GM19351 (cell line): Measurements from ENCODE around the gene TMEM175.
A peak's percentile ranks its signal among the peaks of the same experiment; 100 is the strongest.
"Not testable (repeated sequence)": the region's sequence is repeated elsewhere in the genome, so short reads cannot be mapped to it uniquely, and the experiment has no call there.

Experiments used
- ATAC-seq: cut with Tn5 transposase; IDR thresholded peaks from one replicate; pipeline ENCODE4 v1.9.1; 2021; ENCODE audit warnings: mild to moderate bottlenecking, moderate library complexity; ENCODE audit not compliant: unreplicated experiment

The TMEM175 gene

GRCh38 chr4:914531-914930 is 17.7 kb upstream of the TMEM175 start:
- ATAC-seq = no peak

GRCh38 chr4:915041-915474 is 17.2 kb upstream of the TMEM175 start:
- ATAC-seq = no peak

- no peak for ATAC-seq
Observed at GRCh38 chr4:915595-915994, 16.7 kb upstream of the TMEM175 start.

GRCh38 chr4:917466-917865 is 14.8 kb upstream of the TMEM175 start:
- ATAC-seq = no peak

GRCh38 chr4:917992-918391 is 14.3 kb upstream of the TMEM175 start:
- ATAC-seq = no peak

GRCh38 chr4:918591-918990 is 13.7 kb upstream of the TMEM175 start:
- not testable (repeated sequence) for ATAC-seq

- ATAC-seq = not testable (repeated sequence)
Observed at GRCh38 chr4:919004-919680, 13.1 kb upstream of the TMEM175 start.

GRCh38 chr4:921830-922331 is 10.4 kb upstream of the TMEM175 start:
- ATAC-seq = peak; percentile 65

GRCh38 chr4:924107-925096 is 7.9 kb upstream of the TMEM175 start:
- ATAC-seq = peak; percentile 36

- no peak for ATAC-seq
Observed at GRCh38 chr4:925171-925570, 7.1 kb upstream of the TMEM175 start.

- no peak for ATAC-seq
Observed at GRCh38 chr4:925771-926500, 6.3 kb upstream of the TMEM175 start.

GRCh38 chr4:926538-926937 is 5.7 kb upstream of the TMEM175 start:
- ATAC-seq = no peak

- ATAC-seq = not testable (repeated sequence)
Observed at GRCh38 chr4:927566-927965, 4.7 kb upstream of the TMEM175 start.

- ATAC-seq = no peak
Observed at GRCh38 chr4:929096-929765, 3.0 kb upstream of the TMEM175 start.

- no peak for ATAC-seq
Observed at GRCh38 chr4:930028-930551, 2.2 kb upstream of the TMEM175 start.

- no peak for ATAC-seq
Observed at GRCh38 chr4:930827-931193, 1.4 kb upstream of the TMEM175 start.

GRCh38 chr4:931194-931959 is 883 bp upstream of the TMEM175 start:
- no peak for ATAC-seq

GRCh38 chr4:932713-933070 is 432 bp downstream of the TMEM175 start:
- peak; percentile 6 for ATAC-seq

- not testable (repeated sequence) for ATAC-seq
Observed at GRCh38 chr4:939508-939907, 7.2 kb downstream of the TMEM175 start.
